Panc1 (cell line): Measurements from ENCODE around the gene CD96.

Experiments used
- POLR2AphosphoS5 ChIP-seq: IDR thresholded peaks from 2 replicates; pipeline ENCODE4 v1.6.1; 2012; ENCODE audit warnings: mild to moderate bottlenecking, low read depth, low read length, moderate library complexity
- SIN3A ChIP-seq: IDR thresholded peaks from 2 replicates; pipeline ENCODE4 v1.6.1; 2012; ENCODE audit warnings: low read depth, mild to moderate bottlenecking, low read length, moderate library complexity, borderline replicate concordance; ENCODE audit not compliant: insufficient read depth
- TF ChIP-seq, protein P1 (sequence below): fragments of 450-650 bp; IDR thresholded peaks from 2 replicates; pipeline ENCODE4 v1.5.1; 2017; ENCODE audit warnings: mild to moderate bottlenecking

DNA sequence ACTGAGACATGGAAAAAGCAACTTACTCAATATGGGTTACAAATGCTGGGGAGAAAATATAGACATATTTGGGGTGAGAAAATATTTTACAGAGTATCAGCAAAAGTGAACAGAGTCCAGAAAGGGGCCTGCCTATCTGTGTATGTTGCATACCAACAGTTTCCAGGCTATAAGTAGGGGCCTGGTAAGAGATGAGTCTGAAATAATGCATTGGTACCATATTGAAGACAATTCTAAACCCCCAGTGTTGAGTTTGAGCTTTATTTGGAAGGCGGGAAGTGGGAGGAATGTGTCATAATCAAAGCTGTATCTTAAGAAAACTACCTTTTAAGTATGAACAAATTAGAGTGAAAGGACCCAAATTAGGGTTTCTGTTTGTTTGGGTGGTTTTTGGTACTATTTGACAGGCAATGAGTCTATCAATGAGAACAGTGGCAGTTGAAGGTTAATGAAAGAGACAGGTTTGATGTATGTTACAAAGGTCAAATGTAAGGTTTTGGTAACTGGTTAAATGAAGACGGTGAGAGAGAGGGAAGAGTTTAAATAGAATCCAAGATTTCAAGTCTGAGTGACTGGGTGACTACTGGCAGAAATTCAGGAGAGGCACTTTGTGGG, 159.4 kb downstream of the CD96 start:
- TF ChIP-seq, protein P1, sequence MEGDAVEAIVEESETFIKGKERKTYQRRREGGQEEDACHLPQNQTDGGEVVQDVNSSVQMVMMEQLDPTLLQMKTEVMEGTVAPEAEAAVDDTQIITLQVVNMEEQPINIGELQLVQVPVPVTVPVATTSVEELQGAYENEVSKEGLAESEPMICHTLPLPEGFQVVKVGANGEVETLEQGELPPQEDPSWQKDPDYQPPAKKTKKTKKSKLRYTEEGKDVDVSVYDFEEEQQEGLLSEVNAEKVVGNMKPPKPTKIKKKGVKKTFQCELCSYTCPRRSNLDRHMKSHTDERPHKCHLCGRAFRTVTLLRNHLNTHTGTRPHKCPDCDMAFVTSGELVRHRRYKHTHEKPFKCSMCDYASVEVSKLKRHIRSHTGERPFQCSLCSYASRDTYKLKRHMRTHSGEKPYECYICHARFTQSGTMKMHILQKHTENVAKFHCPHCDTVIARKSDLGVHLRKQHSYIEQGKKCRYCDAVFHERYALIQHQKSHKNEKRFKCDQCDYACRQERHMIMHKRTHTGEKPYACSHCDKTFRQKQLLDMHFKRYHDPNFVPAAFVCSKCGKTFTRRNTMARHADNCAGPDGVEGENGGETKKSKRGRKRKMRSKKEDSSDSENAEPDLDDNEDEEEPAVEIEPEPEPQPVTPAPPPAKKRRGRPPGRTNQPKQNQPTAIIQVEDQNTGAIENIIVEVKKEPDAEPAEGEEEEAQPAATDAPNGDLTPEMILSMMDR: no peak
- no peak for TF ChIP-seq POLR2AphosphoS5
- TF ChIP-seq SIN3A: no peak
